ENCODE results near the gene ING5.
A peak's percentile ranks its signal among the peaks of the same experiment; 100 is the strongest.

Gene ING5

DNA sequence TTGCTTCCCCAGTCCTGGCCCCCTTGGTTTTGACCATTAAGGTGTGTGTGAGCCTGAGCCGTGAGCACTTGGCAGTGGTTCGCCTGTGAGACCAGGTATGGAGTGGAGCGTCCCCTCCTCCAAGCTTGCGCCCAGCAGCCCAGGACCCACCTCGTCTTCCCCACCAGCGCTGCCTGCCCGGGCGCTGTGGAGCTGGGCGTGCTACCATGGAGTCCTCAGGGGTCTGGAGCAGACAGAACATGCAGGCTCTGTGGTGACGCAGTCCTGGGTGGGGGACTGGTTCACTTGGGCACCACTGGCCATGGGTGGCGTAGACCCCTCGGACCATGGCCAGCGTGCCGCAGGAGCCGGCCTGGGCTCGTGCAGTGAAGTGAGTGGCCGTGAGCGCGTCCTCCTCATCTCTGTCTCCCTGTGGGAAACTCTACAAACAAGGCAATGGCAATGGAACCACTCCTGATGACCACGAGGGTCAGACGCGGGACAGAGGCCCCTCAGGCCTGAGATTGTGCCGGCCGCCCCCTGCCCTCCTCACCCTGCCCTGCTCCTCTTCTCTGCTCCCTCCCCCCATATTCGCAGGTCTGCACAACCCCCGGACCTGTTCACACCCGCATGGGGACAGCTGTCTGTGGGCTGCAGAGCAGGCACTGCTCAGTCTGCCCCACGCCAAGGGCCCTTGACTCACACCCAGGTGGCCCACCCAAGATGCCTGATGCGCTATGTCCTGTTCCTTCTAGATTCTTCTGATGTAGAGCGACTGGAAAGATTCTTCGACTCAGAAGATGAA is 30.2 kb upstream of the ING5 start (continued):
- no peak for TF ChIP-seq ESRRG (CRISPR knock-in tag; IDR thresholded peaks at IDR 0.05)
- TF ChIP-seq RARB (CRISPR knock-in tag; IDR thresholded peaks at IDR 0.05) = no peak
- no peak for TF ChIP-seq BACH2 (CRISPR knock-in tag; IDR thresholded peaks at IDR 0.05; ENCODE audit: borderline replicate concordance)
- no peak for TF ChIP-seq CSDC2 (CRISPR knock-in tag; IDR thresholded peaks at IDR 0.05)

DNA sequence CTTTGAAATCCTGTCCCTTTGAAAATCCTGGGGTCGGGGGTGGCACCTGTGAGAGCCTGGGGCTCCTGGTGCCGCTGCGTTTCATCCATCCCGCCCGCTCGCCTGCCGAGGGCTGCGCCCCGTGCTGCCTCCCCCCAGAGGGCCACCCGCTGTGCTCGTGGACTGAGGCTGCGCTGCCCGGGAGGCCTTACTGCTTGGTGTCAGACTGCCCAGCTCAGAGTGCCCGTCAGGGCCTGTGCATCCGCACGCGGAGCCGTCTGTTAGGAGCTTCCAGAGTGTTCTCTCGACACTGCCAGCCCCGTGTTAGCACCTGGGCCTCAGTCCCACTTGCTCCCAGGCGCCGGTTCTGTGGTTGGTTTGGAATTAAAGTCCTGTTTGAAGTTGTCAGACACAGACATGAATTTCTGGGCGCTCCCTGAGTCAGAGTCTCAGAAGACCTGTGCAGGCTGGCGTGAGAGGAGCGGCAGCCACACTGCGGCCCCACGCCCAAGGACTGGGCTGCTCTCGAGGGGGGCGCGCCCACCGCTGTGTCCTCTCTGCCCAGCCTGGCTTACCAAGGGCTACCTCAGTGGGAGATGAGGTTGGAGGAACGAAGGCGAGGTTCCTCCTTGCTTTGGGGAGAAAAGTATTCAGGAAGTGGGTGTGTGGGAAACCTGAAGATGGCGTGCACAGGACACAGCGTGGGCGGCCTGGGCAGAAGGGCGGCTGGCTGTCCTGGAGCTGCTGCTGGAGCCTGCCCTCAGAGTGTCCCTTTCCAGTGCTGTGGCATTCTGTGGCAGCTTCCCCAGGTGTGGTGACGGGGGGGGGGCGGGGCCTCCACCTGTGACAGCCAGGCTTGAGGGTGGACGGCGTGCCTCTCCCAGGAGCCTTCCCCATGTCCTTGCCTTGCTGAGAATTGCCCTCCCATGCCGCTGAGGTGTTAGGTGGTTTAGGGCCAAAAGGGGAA is 29.3 kb upstream of the ING5 start:
- ATAC-seq = no peak
- TF ChIP-seq OSR1 (CRISPR knock-in tag; IDR thresholded peaks at IDR 0.05) = no peak
- no peak for TF ChIP-seq BACH2 (CRISPR knock-in tag; IDR thresholded peaks at IDR 0.05; ENCODE audit: borderline replicate concordance)

DNA sequence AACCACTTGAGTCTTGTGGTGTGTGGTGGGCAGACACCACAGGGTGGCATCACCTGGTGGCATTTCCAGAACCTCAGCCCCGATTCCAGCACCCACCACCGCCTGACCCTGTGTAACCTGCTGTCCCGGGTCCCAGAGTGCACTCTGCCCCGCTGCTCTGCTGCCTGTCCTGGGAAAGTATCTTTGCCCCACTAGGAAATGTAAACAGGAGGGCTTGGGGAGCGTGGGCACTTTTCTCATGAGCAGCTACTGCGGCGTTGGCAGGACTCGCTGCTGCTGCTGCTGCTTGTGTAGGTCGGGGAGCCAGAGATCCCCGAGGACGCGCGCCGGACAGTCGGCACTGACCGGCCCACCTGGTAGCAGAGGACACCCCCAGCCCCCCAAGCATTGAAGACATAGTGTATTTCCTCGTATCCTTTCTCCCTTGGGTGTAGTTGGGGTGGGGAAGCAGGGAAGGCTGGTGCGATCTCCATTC is 28.6 kb upstream of the ING5 start:
- no peak for ATAC-seq
- TF ChIP-seq ZFP30 (CRISPR knock-in tag; IDR thresholded peaks at IDR 0.05) (no peak), CSDC2 (CRISPR knock-in tag; IDR thresholded peaks at IDR 0.05) (no peak), OSR1 (CRISPR knock-in tag; IDR thresholded peaks at IDR 0.05) (no peak), ZNF70 (CRISPR knock-in tag; IDR thresholded peaks at IDR 0.05) (no peak), ZNF8 (CRISPR knock-in tag; IDR thresholded peaks at IDR 0.05) (no peak), GLIS3 (CRISPR knock-in tag; IDR thresholded peaks at IDR 0.05) (no peak), ISL1 (CRISPR knock-in tag; IDR thresholded peaks at IDR 0.05) (no peak), TCF4 (CRISPR knock-in tag; IDR thresholded peaks at IDR 0.05; ENCODE audit: borderline replicate concordance) (no peak), RARB (CRISPR knock-in tag; IDR thresholded peaks at IDR 0.05) (no peak), ARNTL (CRISPR knock-in tag; IDR thresholded peaks at IDR 0.05; ENCODE audit: borderline replicate concordance, low read depth) (no peak), SNAI2 (CRISPR knock-in tag; IDR thresholded peaks at IDR 0.05) (no peak), TOX (CRISPR knock-in tag; IDR thresholded peaks at IDR 0.05; ENCODE audit: borderline replicate concordance) (no peak)
- TF ChIP-seq, protein P1, sequence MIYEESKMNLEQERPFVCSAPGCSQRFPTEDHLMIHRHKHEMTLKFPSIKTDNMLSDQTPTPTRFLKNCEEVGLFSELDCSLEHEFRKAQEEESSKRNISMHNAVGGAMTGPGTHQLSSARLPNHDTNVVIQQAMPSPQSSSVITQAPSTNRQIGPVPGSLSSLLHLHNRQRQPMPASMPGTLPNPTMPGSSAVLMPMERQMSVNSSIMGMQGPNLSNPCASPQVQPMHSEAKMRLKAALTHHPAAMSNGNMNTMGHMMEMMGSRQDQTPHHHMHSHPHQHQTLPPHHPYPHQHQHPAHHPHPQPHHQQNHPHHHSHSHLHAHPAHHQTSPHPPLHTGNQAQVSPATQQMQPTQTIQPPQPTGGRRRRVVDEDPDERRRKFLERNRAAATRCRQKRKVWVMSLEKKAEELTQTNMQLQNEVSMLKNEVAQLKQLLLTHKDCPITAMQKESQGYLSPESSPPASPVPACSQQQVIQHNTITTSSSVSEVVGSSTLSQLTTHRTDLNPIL (CRISPR knock-in tag; IDR thresholded peaks at IDR 0.05; ENCODE audit: low read depth) = no peak
- TF ChIP-seq, protein P2, sequence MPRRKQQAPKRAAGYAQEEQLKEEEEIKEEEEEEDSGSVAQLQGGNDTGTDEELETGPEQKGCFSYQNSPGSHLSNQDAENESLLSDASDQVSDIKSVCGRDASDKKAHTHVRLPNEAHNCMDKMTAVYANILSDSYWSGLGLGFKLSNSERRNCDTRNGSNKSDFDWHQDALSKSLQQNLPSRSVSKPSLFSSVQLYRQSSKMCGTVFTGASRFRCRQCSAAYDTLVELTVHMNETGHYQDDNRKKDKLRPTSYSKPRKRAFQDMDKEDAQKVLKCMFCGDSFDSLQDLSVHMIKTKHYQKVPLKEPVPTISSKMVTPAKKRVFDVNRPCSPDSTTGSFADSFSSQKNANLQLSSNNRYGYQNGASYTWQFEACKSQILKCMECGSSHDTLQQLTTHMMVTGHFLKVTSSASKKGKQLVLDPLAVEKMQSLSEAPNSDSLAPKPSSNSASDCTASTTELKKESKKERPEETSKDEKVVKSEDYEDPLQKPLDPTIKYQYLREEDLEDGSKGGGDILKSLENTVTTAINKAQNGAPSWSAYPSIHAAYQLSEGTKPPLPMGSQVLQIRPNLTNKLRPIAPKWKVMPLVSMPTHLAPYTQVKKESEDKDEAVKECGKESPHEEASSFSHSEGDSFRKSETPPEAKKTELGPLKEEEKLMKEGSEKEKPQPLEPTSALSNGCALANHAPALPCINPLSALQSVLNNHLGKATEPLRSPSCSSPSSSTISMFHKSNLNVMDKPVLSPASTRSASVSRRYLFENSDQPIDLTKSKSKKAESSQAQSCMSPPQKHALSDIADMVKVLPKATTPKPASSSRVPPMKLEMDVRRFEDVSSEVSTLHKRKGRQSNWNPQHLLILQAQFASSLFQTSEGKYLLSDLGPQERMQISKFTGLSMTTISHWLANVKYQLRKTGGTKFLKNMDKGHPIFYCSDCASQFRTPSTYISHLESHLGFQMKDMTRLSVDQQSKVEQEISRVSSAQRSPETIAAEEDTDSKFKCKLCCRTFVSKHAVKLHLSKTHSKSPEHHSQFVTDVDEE (CRISPR knock-in tag; IDR thresholded peaks at IDR 0.05) = no peak
- TF ChIP-seq, protein P3, sequence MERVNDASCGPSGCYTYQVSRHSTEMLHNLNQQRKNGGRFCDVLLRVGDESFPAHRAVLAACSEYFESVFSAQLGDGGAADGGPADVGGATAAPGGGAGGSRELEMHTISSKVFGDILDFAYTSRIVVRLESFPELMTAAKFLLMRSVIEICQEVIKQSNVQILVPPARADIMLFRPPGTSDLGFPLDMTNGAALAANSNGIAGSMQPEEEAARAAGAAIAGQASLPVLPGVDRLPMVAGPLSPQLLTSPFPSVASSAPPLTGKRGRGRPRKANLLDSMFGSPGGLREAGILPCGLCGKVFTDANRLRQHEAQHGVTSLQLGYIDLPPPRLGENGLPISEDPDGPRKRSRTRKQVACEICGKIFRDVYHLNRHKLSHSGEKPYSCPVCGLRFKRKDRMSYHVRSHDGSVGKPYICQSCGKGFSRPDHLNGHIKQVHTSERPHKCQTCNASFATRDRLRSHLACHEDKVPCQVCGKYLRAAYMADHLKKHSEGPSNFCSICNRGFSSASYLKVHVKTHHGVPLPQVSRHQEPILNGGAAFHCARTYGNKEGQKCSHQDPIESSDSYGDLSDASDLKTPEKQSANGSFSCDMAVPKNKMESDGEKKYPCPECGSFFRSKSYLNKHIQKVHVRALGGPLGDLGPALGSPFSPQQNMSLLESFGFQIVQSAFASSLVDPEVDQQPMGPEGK (CRISPR knock-in tag; IDR thresholded peaks at IDR 0.05; ENCODE audit: borderline replicate concordance) = no peak

DNA sequence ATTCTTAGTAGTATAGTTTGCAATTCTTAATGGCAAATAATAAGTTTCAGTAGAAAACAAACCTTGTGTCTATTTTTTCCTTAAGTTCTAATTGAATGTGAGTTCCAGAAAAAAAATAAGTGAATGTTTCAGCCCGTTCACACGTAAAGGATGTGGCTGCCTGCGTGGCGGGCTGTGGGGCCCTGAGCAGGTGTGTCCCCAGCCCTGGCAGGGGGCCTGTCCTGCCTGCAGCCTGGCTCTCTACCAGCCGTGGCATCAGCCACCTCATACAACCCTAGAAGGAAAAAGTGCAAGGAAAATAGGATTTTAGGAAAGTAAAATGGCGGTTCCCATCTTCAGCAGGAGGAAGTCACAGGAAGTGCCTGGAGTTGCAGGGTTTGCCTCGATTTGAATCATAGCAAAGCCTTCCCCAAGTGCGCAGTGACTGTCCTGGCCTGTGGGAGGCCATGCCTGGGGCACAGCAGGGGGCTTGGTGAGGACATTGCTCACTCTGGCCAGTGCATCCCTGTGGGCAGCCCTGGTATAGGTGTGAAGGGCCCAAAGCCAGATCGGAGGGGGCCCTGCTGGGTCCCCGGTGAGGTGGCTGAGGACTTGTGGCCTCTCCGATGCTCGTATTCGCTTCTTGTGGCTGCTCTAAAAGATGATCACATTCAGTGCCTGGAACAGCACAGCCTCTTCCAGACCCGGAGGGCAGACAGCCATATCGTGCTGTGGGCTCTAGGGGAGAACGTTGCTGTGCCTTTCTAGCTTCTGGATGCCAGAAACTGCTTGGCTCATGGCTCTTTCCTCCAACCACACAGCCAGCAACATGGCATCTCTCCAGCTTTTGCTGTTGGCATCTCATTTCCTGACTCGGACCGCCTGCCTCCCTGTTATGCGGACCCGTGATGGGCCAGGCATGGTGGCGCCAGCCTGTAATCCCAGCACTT is 27.8 kb upstream of the ING5 start:
- peak; percentile 31; the same call in 2 of the 3 replicates for ATAC-seq
- TF ChIP-seq ZC3H10 (CRISPR knock-in tag; IDR thresholded peaks at IDR 0.05) (no peak), TOX (CRISPR knock-in tag; IDR thresholded peaks at IDR 0.05; ENCODE audit: borderline replicate concordance) (no peak), OSR1 (CRISPR knock-in tag; IDR thresholded peaks at IDR 0.05) (no peak), ZFP3 (CRISPR knock-in tag; IDR thresholded peaks at IDR 0.05) (no peak), ZFP30 (CRISPR knock-in tag; IDR thresholded peaks at IDR 0.05) (no peak), ESRRG (CRISPR knock-in tag; IDR thresholded peaks at IDR 0.05) (no peak)
- TF ChIP-seq, protein P1 (CRISPR knock-in tag; IDR thresholded peaks at IDR 0.05; ENCODE audit: low read depth) = no peak

Measured in SK-N-SH treated with all-trans-retinoic acid at 6 μM for 48 hours (cell line).